SK-N-SH treated with all-trans-retinoic acid at 6 μM for 48 hours (cell line): Measurements from ENCODE around the gene HCAR1.

Experiments
- ATAC-seq: fragments of 200-7000 bp; cut with Tn5 transposase; 3 replicates; pipeline ENCODE4 v1.9.1; 2020; ENCODE audit warnings: mild to moderate bottlenecking, moderate library complexity
- ARNTL ChIP-seq: fragments of 450-650 bp; formaldehyde crosslinking; IDR thresholded peaks from 2 replicates; pipeline ENCODE4 v1.5.0; 2020; ENCODE audit warnings: low read depth, mild to moderate bottlenecking, moderate library complexity, borderline replicate concordance
- BACH2 ChIP-seq: fragments of 250-450 bp; sonication (Bioruptor Pico); IDR thresholded peaks from 2 replicates; pipeline ENCODE4 v1.9.0; 2021; ENCODE audit warnings: mild to moderate bottlenecking, borderline replicate concordance
- CSDC2 ChIP-seq: fragments of 250-450 bp; sonication (Bioruptor Pico); IDR thresholded peaks from 2 replicates; pipeline ENCODE4 v1.5.0; 2020; ENCODE audit warnings: mild to moderate bottlenecking, moderate library complexity
- ESRRG ChIP-seq: fragments of 250-450 bp; sonication (Bioruptor Pico); IDR thresholded peaks from 2 replicates; pipeline ENCODE4 v1.6.1; 2021; ENCODE audit warnings: mild to moderate bottlenecking
- GLIS3 ChIP-seq: fragments of 250-450 bp; sonication (Bioruptor Pico); IDR thresholded peaks from 2 replicates; pipeline ENCODE4 v1.5.0; 2020; ENCODE audit warnings: mild to moderate bottlenecking, moderate library complexity
- ISL1 ChIP-seq: fragments of 250-450 bp; sonication (Bioruptor Pico); IDR thresholded peaks from 2 replicates; pipeline ENCODE4 v2.1.2; 2022; ENCODE audit warnings: mild to moderate bottlenecking, moderate library complexity
- OSR1 ChIP-seq: fragments of 250-450 bp; sonication (Bioruptor Pico); IDR thresholded peaks from 2 replicates; pipeline ENCODE4 v1.8.0; 2022; ENCODE audit warnings: moderate library complexity, mild to moderate bottlenecking, inconsistent platforms
- PPARA ChIP-seq: fragments of 250-450 bp; sonication (Bioruptor Pico); IDR thresholded peaks from 2 replicates; pipeline ENCODE4 v1.5.0; 2020; ENCODE audit warnings: mild to moderate bottlenecking, borderline replicate concordance
- RARB ChIP-seq: fragments of 250-450 bp; sonication (Bioruptor Pico); IDR thresholded peaks from 2 replicates; pipeline ENCODE4 v1.8.0; 2021; ENCODE audit warnings: mild to moderate bottlenecking, moderate library complexity
- SNAI2 ChIP-seq: fragments of 250-450 bp; sonication (Bioruptor Pico); IDR thresholded peaks from 2 replicates; pipeline ENCODE4 v1.5.0; 2020; ENCODE audit warnings: mild to moderate bottlenecking, moderate library complexity
- TCF4 ChIP-seq: fragments of 250-450 bp; sonication (Bioruptor Pico); IDR thresholded peaks from 2 replicates; pipeline ENCODE4 v1.8.0; 2021; ENCODE audit warnings: mild to moderate bottlenecking, moderate library complexity, borderline replicate concordance
- TOX ChIP-seq: fragments of 250-450 bp; sonication (Bioruptor Pico); IDR thresholded peaks from 2 replicates; pipeline ENCODE4 v1.8.0; 2021; ENCODE audit warnings: mild to moderate bottlenecking, moderate library complexity, borderline replicate concordance
- ZFP3 ChIP-seq: fragments of 250-450 bp; sonication (Bioruptor Pico); IDR thresholded peaks from 2 replicates; pipeline ENCODE4 v1.5.0; 2020; ENCODE audit warnings: mild to moderate bottlenecking, moderate library complexity
- ZNF565 ChIP-seq: fragments of 450-650 bp; formaldehyde crosslinking; conservative IDR thresholded peaks from 2 replicates; pipeline ENCODE4 v1.5.0; 2020; ENCODE audit warnings: low read depth, mild to moderate bottlenecking, moderate library complexity
- ZNF70 ChIP-seq: fragments of 450-650 bp; formaldehyde crosslinking; IDR thresholded peaks from 2 replicates; pipeline ENCODE4 v1.5.0; 2020; ENCODE audit warnings: mild to moderate bottlenecking, moderate library complexity
- ZNF8 ChIP-seq: fragments of 450-650 bp; formaldehyde crosslinking; IDR thresholded peaks from 2 replicates; pipeline ENCODE4 v1.5.0; 2020; ENCODE audit warnings: mild to moderate bottlenecking, moderate library complexity
- TF ChIP-seq, protein P1 (sequence below): fragments of 250-450 bp; sonication (Bioruptor Pico); IDR thresholded peaks from 2 replicates; pipeline ENCODE4 v1.5.0; 2020; ENCODE audit warnings: mild to moderate bottlenecking, moderate library complexity
- TF ChIP-seq, protein P2 (sequence below): fragments of 250-450 bp; sonication (Bioruptor Pico); IDR thresholded peaks from 2 replicates; pipeline ENCODE4 v1.5.1; 2021; ENCODE audit warnings: mild to moderate bottlenecking, moderate library complexity
- TF ChIP-seq, protein P3 (sequence below): fragments of 250-450 bp; sonication (Bioruptor Pico); IDR thresholded peaks from 2 replicates; pipeline ENCODE4 v1.8.0; 2021; ENCODE audit warnings: low read depth, mild to moderate bottlenecking, moderate library complexity, borderline replicate concordance
- TF ChIP-seq, protein P4 (sequence below): fragments of 250-450 bp; sonication (Bioruptor Pico); IDR thresholded peaks from 2 replicates; pipeline ENCODE4 v1.5.1; 2020; ENCODE audit warnings: low read depth, mild to moderate bottlenecking, moderate library complexity

Gene HCAR1

DNA sequence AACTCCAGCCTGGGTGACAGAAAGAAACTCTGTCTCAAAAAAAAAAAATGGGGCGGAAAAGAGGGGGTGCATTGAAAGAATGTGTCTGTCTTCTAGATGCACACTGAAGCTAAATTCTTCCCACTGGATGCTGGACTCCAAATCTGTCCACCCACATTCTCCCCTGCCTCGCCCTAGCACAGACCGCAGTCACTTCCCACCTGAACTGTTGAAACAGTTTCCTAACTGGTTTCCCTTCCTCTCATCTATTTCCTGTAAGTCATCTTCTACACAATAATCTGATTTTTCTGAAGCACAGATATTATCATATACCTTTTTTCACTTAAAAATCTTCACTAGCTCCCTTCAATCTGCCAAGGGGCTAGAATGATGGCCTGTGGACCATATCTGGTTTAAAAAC, 1.5 kb upstream of the HCAR1 start:
- TF ChIP-seq CSDC2 (CRISPR knock-in tag) (no peak), ZNF70 (CRISPR knock-in tag) (no peak), ESRRG (CRISPR knock-in tag) (no peak)
- ATAC-seq = no peak

DNA sequence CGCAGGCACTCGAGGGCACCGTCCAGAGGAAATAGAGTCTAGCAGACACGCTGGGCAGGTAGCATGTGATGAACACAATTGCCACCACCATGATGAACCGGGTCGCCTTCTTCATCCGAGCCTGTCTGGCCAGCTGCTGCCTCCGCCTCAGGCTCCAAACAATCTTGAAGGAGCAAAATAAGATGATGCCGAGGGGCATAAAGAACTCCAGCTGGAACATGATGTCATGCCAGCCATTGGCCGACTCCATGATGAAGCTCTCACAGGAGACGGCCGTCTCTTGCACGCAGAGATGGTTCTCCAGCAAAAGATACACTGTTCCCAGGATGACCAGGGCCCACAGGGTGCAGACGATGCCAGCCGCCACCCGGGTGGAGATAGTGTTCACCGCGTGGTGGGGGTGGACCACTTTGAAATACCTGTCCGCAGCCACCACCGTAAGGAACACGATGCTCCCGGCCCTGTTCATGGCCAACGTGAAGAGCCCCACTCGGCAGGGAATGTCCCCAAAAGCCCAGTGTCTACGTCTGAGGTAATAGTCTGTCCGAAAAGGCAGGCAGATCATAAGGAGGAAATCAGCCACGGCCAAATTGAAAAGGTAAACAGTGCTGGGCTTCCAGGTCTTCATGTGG, 945 bp downstream of the HCAR1 start:
- ATAC-seq = no peak
- no peak for TF ChIP-seq CSDC2 (CRISPR knock-in tag)
- TF ChIP-seq OSR1 = no peak
- TF ChIP-seq ZNF565 = no peak

DNA sequence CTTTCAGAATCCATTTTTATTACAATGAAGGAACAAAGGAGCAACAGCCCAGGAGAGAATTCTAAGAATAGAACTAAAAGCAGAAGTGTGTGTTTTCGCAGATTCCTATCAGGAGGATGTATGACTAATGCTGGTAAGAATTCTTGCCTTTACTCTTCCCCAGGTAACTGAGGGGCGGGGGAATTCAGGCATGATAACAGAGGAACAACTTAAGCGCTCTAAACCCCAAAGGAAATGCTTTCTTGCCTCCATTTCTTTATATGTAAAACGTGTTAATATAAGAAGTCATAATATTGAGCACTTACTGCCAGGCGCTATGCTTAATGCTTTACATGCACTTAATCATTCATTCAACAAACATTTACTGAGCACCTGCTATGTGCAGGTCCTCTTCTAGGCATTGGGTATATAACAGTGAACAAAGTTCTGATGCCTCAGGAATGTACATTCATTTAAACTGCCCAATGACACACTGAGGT, 4.5 kb downstream of the HCAR1 start:
- TF ChIP-seq PPARA (no peak), ARNTL (no peak), SNAI2 (CRISPR knock-in tag) (no peak), RARB (CRISPR knock-in tag) (no peak)
- TF ChIP-seq, all 23 proteins: peak for 0
- no peak for ATAC-seq

DNA sequence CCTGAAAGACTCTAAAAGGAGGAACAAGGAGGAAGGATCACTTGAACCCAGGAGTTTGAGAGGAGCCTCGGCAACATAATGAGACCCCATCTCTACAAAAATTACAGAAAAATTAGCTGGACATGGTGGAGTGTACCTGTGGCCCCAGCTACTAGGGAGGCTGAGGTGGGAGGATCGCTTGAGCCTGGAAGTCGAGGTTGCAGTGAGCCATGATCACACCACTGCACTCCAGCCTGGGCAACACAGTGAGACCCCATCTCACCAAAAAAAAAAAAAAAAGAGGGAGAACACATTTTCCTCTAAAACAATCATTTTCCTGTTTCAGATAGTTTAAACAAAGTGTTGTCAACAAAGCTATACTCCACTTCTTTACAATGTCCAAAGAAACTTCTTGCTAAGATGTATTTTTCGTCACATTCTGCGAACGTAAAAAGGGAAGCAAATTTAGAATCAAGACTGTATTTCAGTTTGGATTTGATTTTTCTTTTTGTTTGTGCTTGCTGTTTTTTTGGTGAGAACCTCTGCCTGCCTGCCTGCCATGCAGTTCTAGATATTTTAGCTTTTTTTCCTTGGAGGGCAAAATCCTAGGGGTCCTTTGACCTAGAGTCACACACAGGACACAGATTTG, 5.1 kb downstream of the HCAR1 start:
- TF ChIP-seq ZNF70 (CRISPR knock-in tag) (no peak), RARB (CRISPR knock-in tag) (no peak), CSDC2 (CRISPR knock-in tag) (no peak), ZNF565 (no peak)
- TF ChIP-seq, protein P1, sequence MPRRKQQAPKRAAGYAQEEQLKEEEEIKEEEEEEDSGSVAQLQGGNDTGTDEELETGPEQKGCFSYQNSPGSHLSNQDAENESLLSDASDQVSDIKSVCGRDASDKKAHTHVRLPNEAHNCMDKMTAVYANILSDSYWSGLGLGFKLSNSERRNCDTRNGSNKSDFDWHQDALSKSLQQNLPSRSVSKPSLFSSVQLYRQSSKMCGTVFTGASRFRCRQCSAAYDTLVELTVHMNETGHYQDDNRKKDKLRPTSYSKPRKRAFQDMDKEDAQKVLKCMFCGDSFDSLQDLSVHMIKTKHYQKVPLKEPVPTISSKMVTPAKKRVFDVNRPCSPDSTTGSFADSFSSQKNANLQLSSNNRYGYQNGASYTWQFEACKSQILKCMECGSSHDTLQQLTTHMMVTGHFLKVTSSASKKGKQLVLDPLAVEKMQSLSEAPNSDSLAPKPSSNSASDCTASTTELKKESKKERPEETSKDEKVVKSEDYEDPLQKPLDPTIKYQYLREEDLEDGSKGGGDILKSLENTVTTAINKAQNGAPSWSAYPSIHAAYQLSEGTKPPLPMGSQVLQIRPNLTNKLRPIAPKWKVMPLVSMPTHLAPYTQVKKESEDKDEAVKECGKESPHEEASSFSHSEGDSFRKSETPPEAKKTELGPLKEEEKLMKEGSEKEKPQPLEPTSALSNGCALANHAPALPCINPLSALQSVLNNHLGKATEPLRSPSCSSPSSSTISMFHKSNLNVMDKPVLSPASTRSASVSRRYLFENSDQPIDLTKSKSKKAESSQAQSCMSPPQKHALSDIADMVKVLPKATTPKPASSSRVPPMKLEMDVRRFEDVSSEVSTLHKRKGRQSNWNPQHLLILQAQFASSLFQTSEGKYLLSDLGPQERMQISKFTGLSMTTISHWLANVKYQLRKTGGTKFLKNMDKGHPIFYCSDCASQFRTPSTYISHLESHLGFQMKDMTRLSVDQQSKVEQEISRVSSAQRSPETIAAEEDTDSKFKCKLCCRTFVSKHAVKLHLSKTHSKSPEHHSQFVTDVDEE (CRISPR knock-in tag) = no peak
- ATAC-seq = no peak

DNA sequence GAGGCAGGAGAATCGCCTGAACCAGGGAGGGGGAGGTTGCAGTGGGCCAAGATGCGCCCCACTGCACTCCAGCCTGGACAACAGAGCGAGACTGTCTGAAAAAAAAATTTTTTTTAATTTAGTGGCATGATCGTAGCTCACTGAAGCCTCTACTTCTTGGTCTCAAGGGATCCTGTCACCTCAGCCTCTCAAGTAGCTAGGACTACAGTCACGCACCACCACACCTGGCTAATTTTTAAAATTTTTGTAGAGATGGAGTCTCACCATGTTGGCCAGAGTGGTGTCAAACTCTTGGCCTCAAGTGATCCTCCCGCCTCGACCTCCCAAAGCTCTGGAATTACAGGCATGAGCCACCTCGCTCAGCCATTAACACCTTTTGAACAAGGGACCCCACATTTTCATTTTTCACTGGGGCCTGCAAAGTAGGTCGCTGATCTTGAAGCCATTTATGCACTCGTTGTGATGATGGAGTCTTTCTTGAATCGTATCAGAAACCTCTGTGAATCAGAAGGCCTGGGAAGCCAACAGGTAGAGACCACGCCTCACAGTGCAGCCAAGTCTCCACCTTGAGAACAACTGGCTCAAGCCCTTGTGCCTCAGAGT, 5.9 kb downstream of the HCAR1 start:
- no peak for ATAC-seq
- TF ChIP-seq TCF4 (CRISPR knock-in tag) (no peak), ISL1 (CRISPR knock-in tag) (no peak), ARNTL (no peak), TOX (CRISPR knock-in tag) (no peak), ZFP3 (CRISPR knock-in tag) (no peak), BACH2 (CRISPR knock-in tag) (no peak), PPARA (no peak), ZNF565 (no peak), GLIS3 (CRISPR knock-in tag) (no peak), ZNF8 (CRISPR knock-in tag) (no peak), CSDC2 (CRISPR knock-in tag) (no peak)
- TF ChIP-seq, protein P2, sequence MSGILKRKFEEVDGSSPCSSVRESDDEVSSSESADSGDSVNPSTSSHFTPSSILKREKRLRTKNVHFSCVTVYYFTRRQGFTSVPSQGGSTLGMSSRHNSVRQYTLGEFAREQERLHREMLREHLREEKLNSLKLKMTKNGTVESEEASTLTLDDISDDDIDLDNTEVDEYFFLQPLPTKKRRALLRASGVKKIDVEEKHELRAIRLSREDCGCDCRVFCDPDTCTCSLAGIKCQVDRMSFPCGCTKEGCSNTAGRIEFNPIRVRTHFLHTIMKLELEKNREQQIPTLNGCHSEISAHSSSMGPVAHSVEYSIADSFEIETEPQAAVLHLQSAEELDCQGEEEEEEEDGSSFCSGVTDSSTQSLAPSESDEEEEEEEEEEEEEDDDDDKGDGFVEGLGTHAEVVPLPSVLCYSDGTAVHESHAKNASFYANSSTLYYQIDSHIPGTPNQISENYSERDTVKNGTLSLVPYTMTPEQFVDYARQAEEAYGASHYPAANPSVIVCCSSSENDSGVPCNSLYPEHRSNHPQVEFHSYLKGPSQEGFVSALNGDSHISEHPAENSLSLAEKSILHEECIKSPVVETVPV (CRISPR knock-in tag) = no peak
- TF ChIP-seq, protein P3, sequence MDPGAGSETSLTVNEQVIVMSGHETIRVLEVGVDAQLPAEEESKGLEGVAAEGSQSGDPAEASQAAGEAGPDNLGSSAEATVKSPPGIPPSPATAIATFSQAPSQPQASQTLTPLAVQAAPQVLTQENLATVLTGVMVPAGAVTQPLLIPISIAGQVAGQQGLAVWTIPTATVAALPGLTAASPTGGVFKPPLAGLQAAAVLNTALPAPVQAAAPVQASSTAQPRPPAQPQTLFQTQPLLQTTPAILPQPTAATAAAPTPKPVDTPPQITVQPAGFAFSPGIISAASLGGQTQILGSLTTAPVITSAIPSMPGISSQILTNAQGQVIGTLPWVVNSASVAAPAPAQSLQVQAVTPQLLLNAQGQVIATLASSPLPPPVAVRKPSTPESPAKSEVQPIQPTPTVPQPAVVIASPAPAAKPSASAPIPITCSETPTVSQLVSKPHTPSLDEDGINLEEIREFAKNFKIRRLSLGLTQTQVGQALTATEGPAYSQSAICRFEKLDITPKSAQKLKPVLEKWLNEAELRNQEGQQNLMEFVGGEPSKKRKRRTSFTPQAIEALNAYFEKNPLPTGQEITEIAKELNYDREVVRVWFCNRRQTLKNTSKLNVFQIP (CRISPR knock-in tag) = no peak
- TF ChIP-seq, protein P4, sequence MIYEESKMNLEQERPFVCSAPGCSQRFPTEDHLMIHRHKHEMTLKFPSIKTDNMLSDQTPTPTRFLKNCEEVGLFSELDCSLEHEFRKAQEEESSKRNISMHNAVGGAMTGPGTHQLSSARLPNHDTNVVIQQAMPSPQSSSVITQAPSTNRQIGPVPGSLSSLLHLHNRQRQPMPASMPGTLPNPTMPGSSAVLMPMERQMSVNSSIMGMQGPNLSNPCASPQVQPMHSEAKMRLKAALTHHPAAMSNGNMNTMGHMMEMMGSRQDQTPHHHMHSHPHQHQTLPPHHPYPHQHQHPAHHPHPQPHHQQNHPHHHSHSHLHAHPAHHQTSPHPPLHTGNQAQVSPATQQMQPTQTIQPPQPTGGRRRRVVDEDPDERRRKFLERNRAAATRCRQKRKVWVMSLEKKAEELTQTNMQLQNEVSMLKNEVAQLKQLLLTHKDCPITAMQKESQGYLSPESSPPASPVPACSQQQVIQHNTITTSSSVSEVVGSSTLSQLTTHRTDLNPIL (CRISPR knock-in tag) = no peak
